Stimulated activated CD4-positive, alpha-beta T cell treated with anti-CD3 and anti-CD28 coated beads, TNF-alpha, amount 100 ng/mL, for 4 hours (primary cell): ENCODE measurements around the gene GAPT.

Experiments used
- DNase-seq, 3 experiments: peaks; one replicate each; pipeline ENCODE4 v3.0.0-alpha.2; 2020; ENCODE audit warnings: low read depth in 3 of 3

Gene GAPT

DNA sequence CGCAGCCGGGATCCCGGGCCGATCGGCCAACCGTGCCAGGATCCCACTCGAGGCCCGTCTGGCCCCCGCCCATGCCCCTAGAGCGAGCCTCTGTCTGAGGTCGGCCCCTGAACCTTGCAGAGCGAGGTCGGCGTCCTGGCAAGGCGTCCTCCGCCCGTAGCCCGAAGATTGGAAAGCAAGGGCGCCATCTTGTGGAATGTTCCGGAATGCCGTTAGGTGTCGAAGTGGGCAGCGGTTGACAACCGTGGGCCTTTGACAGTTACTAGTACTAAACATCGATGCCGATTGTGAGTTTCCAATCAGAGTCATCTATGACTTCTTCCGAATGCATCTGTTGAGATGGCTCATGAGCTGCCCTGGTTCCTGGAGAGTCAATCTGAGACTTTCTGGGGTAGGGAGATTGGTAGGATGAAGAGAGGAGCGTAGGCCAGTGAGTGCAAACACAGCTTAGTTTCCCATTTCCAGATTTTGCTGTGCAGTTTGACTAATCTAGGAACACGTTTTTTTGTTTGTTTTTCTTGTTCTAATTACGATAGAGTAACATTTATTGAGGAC is 30.4 kb upstream of the GAPT start:
- peak; percentile 82 to 86 (median 85) for DNase-seq

GRCh38 chr5:58462154-58462553 is 29.1 kb upstream of the GAPT start:
- DNase-seq, result no peak

DNA sequence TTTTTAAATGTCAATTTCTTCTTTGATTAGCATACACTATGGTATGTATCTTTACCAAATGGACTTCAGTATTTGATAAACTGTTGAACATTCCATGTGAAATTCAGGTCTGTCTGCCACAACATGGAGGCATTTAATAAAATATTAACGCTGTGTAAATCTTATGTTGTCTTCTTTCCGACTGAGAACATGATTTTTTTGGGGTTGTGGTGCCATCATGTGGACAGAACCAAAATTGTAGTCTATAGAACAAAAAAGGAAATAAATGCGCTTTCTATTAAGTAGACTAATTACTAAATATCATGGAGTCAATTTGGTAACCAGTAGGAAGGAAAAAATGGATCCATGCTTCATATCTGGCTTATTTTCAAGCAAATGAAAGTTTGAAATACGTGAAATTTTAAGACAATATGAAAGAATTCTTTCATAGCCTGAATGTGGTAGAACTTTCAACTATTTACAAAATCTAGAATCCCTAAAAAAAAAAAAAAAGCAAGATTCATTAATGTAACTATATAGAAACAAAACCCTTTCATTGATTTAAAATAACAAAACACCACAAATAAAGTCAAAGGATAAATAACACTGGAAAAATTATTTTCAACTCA is 28.5 kb upstream of the GAPT start:
- peak in 1 of 3 experiments; percentile 33 for DNase-seq

- DNase-seq, result no peak
Observed at GRCh38 chr5:58466939-58467338, 24.3 kb upstream of the GAPT start.

- DNase-seq, result no peak
Observed at GRCh38 chr5:58469896-58470295, 21.3 kb upstream of the GAPT start.

DNA sequence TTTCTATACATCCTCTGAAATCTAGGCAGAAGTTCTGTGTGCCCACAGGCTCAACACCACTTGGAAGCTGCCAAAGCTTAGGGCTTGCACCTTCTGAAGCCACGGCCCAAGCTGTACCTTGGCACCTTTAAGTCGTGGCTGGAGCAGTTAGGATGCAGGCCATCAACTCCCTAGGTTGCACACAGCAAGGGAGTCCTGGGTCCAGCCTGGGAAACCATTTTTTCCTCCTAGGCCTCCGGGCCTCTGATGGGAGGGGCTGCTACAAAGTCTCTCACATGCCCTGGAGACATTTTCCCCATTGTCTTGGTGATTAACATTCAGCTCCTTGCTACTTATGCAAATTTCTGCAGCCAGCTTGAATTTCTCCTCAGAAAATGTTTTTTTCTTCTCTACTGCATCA is 15.8 kb upstream of the GAPT start:
- DNase-seq, result no peak

GRCh38 chr5:58477760-58478376 is 13.4 kb upstream of the GAPT start:
- no peak for DNase-seq

DNA sequence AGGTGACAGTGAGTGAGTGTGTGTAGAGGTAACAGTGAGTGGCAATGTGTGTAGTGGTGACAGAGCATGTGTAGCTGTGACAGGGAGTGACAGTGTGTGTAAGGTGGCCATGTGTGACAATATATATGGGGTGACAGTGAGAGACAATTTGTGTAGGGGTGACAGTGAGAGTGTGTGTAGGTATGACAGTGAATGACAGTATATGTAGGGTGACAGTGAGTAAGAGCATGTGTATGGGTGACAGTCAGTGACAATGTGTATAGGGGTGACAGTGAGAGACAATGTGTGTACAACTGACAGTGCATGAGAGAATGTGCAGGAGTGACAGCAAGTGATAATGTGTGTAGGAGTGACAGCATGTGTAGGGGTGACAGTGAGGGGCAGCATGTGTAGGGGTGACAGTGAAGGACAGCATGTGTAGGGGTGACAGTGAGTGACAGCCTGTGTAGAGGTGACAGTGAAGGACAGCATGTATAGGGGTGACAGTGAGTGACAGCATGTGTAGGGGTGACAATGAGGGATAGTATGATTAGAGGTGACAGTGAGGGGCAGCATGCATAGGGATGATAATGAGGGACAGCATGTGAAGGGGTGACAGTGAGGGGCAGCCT is 10.1 kb upstream of the GAPT start:
- no peak for DNase-seq

GRCh38 chr5:58481828-58482227 is 9.4 kb upstream of the GAPT start:
- no peak for DNase-seq

DNA sequence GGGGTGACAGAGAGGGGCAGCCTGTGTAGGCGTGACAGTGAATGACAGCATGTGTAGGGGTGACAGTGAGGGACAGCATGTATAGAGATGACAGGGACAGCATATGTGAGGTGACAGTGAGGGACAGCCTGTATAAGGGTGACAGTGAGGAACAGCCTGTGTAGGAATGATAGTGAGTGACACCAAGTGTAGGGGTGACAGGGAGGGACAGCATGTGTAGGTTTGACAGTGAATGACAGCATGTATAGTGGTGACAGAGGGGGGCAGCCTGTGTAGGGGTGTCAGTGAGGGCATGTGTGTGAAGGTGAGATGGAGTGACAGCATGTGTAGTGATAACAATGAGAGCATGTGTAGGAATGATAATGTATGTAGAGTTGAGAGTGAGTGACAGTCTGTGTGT is 8.7 kb upstream of the GAPT start:
- DNase-seq, result no peak

- no peak for DNase-seq
Observed at GRCh38 chr5:58484505-58484904, 6.7 kb upstream of the GAPT start.

DNA sequence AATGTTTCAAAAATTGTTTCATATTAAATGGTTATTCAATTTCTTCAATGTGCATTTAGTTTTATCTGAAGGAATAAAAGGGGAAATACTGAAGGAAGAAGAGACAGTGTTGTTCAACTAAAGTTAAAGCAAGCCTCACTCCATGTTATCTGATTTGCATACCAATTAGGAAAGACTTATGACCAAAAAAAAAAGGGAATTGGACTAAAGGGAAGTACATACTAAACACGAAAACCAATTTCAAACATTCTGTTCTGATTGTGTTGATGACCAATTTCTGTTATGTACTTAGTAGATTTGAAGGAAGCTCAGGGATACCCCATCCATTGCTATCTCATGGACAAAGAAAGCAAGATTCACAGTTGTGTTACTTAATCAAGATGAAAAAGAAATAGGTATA is 4.9 kb upstream of the GAPT start:
- no peak for DNase-seq

- DNase-seq, result no peak
Observed at GRCh38 chr5:58490402-58491050, 709 bp upstream of the GAPT start.

DNA sequence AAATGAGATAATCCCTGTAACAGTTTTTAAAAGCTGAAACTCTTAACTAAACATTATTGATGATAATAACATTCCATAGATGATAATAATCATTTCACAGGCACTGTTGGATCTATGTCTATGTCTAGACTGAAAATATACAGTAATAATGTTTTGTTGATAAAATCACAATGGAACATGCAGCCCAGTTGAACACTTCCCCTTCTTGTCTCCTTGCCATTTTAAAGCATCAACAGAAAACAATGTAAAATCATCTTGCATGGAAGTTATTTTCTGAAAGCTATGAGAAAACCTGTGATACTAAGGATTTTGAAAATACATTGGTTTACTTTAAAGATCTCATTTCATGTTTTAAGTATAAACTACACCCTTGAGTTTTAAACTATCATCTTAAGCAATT is 1.9 kb downstream of the GAPT start:
- DNase-seq, result no peak

GRCh38 chr5:58496488-58496887 is 5.3 kb downstream of the GAPT start:
- no peak for DNase-seq

DNA sequence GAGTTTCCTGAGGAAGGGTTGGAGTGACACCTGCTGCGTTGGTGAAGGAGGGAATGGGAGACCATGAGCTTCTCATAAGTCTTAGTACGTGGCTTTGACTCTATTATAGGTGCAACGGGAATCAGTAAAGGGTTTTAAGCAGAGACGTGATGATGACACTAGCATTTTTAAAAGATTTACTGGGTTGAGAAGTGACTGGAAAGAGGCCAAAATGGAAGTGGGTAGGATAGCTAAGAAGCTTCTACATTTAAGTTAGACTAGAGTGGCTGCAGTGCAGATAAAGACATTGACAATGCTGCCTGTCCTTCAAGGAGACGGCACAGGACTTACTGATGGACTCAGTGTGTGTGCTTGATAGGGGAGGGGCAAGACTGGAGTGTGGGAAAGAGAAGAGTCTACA is 6.2 kb downstream of the GAPT start:
- DNase-seq, result no peak

DNA sequence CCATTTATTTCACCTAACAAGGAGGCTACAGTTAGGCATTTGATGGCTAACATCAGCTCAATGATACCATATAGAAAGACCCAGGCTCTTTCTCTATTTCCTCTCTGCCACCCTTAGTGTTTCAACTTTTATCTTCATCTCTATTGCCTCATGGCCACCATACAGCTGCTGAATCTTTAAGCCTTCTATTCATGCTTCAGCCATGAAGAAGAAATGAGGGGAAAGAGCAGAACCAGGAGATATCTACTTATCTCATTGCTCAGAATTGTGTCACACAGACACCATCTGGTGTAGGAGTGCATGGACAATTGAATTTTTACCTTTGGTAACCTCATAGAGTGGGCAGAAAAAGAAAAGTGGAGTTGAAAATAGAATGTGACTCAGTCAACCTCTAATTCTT is 6.7 kb downstream of the GAPT start:
- no peak for DNase-seq

DNA sequence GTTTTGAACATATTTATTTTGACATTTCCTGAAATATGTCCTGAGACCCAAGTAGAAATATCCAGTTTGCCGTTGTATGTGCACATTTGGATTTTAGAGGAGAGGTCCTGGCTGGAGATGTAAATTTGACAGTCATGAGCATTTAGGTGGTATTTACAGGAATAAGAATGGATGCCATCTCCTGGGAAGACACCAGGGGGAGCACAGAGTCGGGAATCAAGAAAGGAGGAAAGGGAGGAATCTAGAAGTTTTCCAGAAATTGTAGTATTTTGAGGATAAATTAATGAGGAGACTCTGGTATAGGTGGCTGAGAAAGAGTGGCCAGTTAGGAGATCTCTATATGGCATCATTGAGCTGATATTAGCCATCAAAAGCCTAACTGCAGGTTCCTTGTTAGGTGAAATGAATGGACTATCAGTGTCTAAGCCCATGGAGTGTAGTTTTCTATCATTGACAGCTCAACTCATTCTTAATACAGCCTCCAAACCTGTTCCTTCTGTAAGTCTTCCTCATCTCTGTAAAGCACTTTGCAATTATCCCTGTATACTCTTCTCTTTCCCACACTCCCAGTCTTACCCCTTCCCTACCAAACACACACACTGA is 7.2 kb downstream of the GAPT start:
- DNase-seq, result no peak

DNA sequence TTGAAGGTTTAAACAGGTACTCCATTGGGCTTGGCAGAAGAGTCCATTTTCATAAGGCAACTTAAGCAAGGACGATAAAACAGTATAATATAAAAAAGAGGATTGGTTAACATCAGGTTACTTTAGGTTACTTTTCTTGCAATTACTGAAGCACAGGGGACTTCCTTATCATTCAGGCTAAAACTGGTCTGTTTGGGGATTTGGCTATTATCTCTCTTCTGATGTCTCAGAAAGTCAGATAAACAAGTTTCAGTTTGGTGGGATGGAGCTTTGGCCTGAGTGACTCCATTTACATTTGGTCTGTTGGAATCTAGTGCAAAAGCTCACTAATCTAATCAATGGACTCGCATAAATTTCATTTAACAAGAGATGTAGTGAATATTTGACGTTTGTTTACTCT is 8.0 kb downstream of the GAPT start:
- no peak for DNase-seq

GRCh38 chr5:58499941-58500340 is 8.7 kb downstream of the GAPT start:
- DNase-seq, result no peak

DNA sequence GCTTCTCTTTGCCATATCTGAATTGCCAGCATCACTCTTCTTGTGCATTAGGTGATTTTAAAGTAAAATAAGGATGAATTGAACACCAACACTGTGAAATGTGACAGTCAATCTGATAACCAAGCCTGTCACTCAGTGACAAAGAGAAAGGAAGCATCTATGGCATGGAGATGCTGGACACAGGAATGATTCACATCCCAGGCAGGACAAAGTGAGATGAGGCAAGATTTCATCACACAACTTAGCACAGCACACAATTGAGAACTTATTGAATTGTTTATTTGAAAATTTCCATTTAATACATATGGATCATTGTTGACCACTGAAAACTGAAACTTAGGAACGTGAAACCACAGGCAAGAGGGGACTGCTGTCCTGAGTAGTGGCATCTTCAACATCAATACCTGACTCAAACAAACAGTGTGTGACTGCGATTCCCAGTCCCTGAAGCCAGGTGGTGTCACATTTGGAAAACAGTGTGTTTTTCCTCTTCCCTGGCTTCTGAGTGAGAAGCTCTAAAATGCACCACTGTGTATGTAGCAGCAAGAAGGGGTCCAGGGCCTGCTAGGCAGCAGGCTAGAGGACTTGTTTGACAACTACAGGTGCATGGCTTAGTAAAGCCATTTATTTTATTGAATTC is 10.7 kb downstream of the GAPT start:
- no peak for DNase-seq
